Endothelial cell of umbilical vein (primary cell): Measurements from ENCODE around the gene SHMT1. TPM values are rescaled to one million over a fixed set of nuclear protein-coding genes. Genes with fewer than 3 reads are reported as not detected.

Experiments used
- BruUV-seq: library from RNA; stranded (reverse); fragments of 400-500 nt; replicated peaks from 2 replicates; lab custom pipeline; 2021; lab: Mats Ljungman, UMichigan
- CTCF ChIA-PET: fragments of 300-600, 350-600 bp; sonication (Branson Sonifier 250); formaldehyde crosslinking; loops from one replicate; lab custom pipeline; 2021; ENCODE audit warnings: antibody characterized with exemption, inconsistent platforms; lab: Charles Lee
- POLR2A ChIA-PET: fragments of 300-600, 350-600 bp; sonication (Branson Sonifier 250); formaldehyde crosslinking; loops from one replicate; lab custom pipeline; 2021; ENCODE audit warnings: antibody characterized with exemption, inconsistent platforms; lab: Charles Lee
- DNase-seq: peaks from one replicate; pipeline ENCODE4 v3.0.0-alpha.2; 2011; ENCODE audit warnings: low read depth, low spot score
- FAIRE-seq: peaks from 2 replicates; lab custom pipeline; 2011; peaks lifted over from hg19 to GRCh38; lab: Jason Lieb, UNC
- H2AFZ ChIP-seq: 2 replicates; pipeline ENCODE4 v1.6.0; 2012; ENCODE audit warnings: low read depth, low read length, control low read depth, inconsistent platforms
- H3K27ac ChIP-seq: 2 replicates; pipeline ENCODE4 v1.5.1; 2011; ENCODE audit warnings: low read depth, mild to moderate bottlenecking, control low read depth, low read length, moderate library complexity; ENCODE audit not compliant: insufficient read depth
- H3K27me3 ChIP-seq, 2 experiments: 2 replicates each; pipeline versions ENCODE4 v1.6.0 to v1.6.1; 2011; ENCODE audit warnings: low read length in 2 of 2, mixed read lengths in 1 of 2; ENCODE audit not compliant: control insufficient read depth in 2 of 2, insufficient read depth in 2 of 2
- H3K36me3 ChIP-seq, 2 experiments: 2 replicates in 1 of 2; 3 replicates in 1 of 2; pipeline ENCODE4 v1.5.1; 2011; ENCODE audit warnings: low read length in 2 of 2, mild to moderate bottlenecking in 1 of 2, moderate library complexity in 1 of 2; ENCODE audit not compliant: control insufficient read depth in 2 of 2, insufficient read depth in 2 of 2; ENCODE audit errors: extremely low read depth in 1 of 2
- H3K4me1 ChIP-seq: 3 replicates; pipeline ENCODE4 v1.5.1; 2011; ENCODE audit warnings: mild to moderate bottlenecking, low read length; ENCODE audit not compliant: control insufficient read depth, insufficient read depth; ENCODE audit errors: extremely low read depth
- H3K4me2 ChIP-seq: 2 replicates; pipeline ENCODE4 v1.6.1; 2011; ENCODE audit warnings: low read length, control low read depth, mixed read lengths; ENCODE audit not compliant: insufficient read depth
- H3K4me3 ChIP-seq, 3 experiments: fragments of 200-600 bp in 1 of 3; sonication (generic), shearing (Covaris generic) in 1 of 3; replicated peaks in 1 of 3; 2 replicates each; pipeline ENCODE4 v1.5.1; 2011 to 2016; ENCODE audit warnings: control low read depth in 3 of 3, low read length in 3 of 3, mild to moderate bottlenecking in 2 of 3, inconsistent platforms in 1 of 3, low read depth in 1 of 3, moderate library complexity in 1 of 3; ENCODE audit not compliant: insufficient read depth in 1 of 3
- H3K79me2 ChIP-seq: 2 replicates; pipeline ENCODE4 v1.6.0; 2012; ENCODE audit warnings: low read length, inconsistent platforms; ENCODE audit not compliant: control insufficient read depth, insufficient read depth
- H3K9ac ChIP-seq: replicated peaks from 2 replicates; pipeline ENCODE3; 2011; ENCODE audit warnings: low read length, control low read depth; ENCODE audit not compliant: insufficient read depth; ENCODE audit errors: extremely low read depth
- H3K9me1 ChIP-seq: replicated peaks from 3 replicates; pipeline ENCODE4 v1.6.0; 2011; ENCODE audit warnings: mild to moderate bottlenecking, low read length; ENCODE audit not compliant: control insufficient read depth, insufficient read depth; ENCODE audit errors: extremely low read depth
- H3K9me3 ChIP-seq: replicated peaks from 2 replicates; pipeline ENCODE4 v1.5.1; 2012; ENCODE audit warnings: low read length, inconsistent platforms; ENCODE audit not compliant: control insufficient read depth, insufficient read depth
- H4K20me1 ChIP-seq: replicated peaks from 2 replicates; pipeline ENCODE3; 2011; ENCODE audit warnings: mild to moderate bottlenecking, low read length; ENCODE audit not compliant: control insufficient read depth, insufficient read depth; ENCODE audit errors: extremely low read depth
- CTCF ChIP-seq, 2 donors: IDR thresholded peaks; 1 replicate in 1 of 2; 2 replicates in 1 of 2; pipeline ENCODE4 v1.5.1; 2011; ENCODE audit warnings: low read length in 2 of 2, mild to moderate bottlenecking in 2 of 2, moderate library complexity in 2 of 2, control low read depth in 1 of 2, inconsistent platforms in 1 of 2, low read depth in 1 of 2; ENCODE audit not compliant: insufficient read depth in 1 of 2; ENCODE audit errors: extremely low read depth in 1 of 2
- EZH2 ChIP-seq: IDR thresholded peaks from 2 replicates; pipeline ENCODE4 v1.6.1; 2012; ENCODE audit warnings: borderline replicate concordance, low read depth, mild to moderate bottlenecking, moderate library complexity, low read length, inconsistent platforms; ENCODE audit not compliant: severe bottlenecking
- FOS ChIP-seq: IDR thresholded peaks from 2 replicates; pipeline ENCODE4 v1.6.1; 2011; ENCODE audit warnings: mild to moderate bottlenecking, low read length, moderate library complexity, borderline replicate concordance; ENCODE audit not compliant: insufficient read depth
- GATA2 ChIP-seq: IDR thresholded peaks from 2 replicates; pipeline ENCODE4 v1.7.0; 2011; ENCODE audit warnings: low read depth, mild to moderate bottlenecking, moderate library complexity, mixed read lengths, low read length; ENCODE audit not compliant: insufficient read length, insufficient read depth
- JUN ChIP-seq: IDR thresholded peaks from 2 replicates; pipeline ENCODE4 v1.6.1; 2011; ENCODE audit warnings: borderline replicate concordance, low read depth; ENCODE audit not compliant: insufficient read length, insufficient read depth
- MYC ChIP-seq: IDR thresholded peaks from one replicate; pipeline ENCODE4 v1.6.1; 2011; ENCODE audit warnings: mild to moderate bottlenecking, low read depth, low read length
- POLR2A ChIP-seq: IDR thresholded peaks from 2 replicates; pipeline ENCODE4 v1.6.1; 2012; ENCODE audit warnings: low read depth, mild to moderate bottlenecking, control low read depth, low read length
- POLR2AphosphoS5 ChIP-seq: IDR thresholded peaks from 2 replicates; pipeline ENCODE4 v1.6.1; 2012; ENCODE audit warnings: low read depth, mild to moderate bottlenecking, control low read depth, low read length, moderate library complexity; ENCODE audit not compliant: insufficient read depth
- dilution Hi-C: fragments of 300-500 bp; cut with MboI; formaldehyde crosslinking; loops from one replicate; pipeline ENCODE4 v1.15.0; 2019; ENCODE audit warnings: low sequenced_read_pairs; ENCODE audit not compliant: extremely low pct_ligation_motif_present
- intact Hi-C: fragments of 100-400 bp; cut with micrococcal nuclease; formaldehyde crosslinking; loops from one replicate; pipeline ENCODE4 v1.10.0; 2022
- polyA plus RNA-seq, 4 experiments: library from polyadenylated mRNA; depleted of rRNA in 3 of 4; stranded (reverse) in 3 of 4; unstranded in 1 of 4; fragments of >200 nt; gene quantifications; 2 replicates each; pipeline versions ENCODE4 v1.2.1 to v1.2.3, GENCODE V29; 2011 to 2012; ENCODE audit warnings: missing spikeins in 1 of 4
- total RNA-seq: library from RNA; stranded (reverse); gene quantifications from 2 replicates; pipeline ENCODE4 v1.2.3, GENCODE V29; 2021
- TF ChIP-seq, protein P1 (sequence below): IDR thresholded peaks from 2 replicates; pipeline ENCODE4 v1.6.1; 2011; ENCODE audit not compliant: insufficient read depth, insufficient read length

Gene SHMT1
- total and polyA plus RNA-seq, 2 donors (not counting 3 experiments of a cell fraction or from before 2014, with no cell fraction given): 18.9 to 27.6 TPM

DNA sequence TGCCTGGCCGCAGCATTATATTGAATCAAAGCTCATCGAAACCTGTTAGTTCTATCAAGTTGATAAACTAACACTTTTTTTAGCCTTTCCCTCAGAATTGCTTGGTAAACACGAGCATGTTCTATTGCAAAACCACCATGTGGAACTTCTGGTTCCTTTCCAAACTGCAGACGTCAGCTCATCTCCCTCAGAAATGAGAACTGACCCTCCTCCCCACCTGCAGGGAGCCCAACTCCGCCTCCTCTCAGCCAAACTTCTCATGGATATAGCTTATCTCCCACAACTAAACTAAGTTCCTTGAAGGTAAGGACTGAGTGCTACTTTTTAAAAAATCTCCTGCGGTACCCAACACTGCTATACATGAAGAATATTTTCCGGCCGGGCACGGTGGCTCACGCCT is 6.7 kb downstream of the SHMT1 start:
- ChIA-PET POLR2A (no interaction called here), CTCF (interaction anchor here (1.3 kb wide), 1 partner anchor 17 kb away, joined by 3 read pairs; no protein-coding TSS in a partner anchor)
- Histone ChIP-seq H3K79me2 (no peaks in the 10 kb centered on the region), H3K9me3 (no peaks in the 10 kb centered on the region), H3K4me3 (no peak overlapping the region), H3K4me1 (no peaks in the 10 kb centered on the region), H2AFZ (no peak overlapping the region), H3K9me1 (no peaks in the 10 kb centered on the region), H3K27ac (no peak overlapping the region), H4K20me1 (no peaks in the 10 kb centered on the region), H3K36me3 (no peaks in the 10 kb centered on the region), H3K4me2 (no peak overlapping the region), H3K9ac (no peak overlapping the region), H3K27me3 (no peaks in the 10 kb centered on the region)
- intact Hi-C loops: no loop called here
- no TSS peak for BruUV-seq
- no peak for TF ChIP-seq CTCF (IDR thresholded peaks at IDR 0.05; ENCODE audit: extremely low read depth in 1 of 2, insufficient read depth in 1 of 2, low read depth in 1 of 2, low read length in 2 of 2)
- TF ChIP-seq EZH2: no peak
- TF ChIP-seq POLR2A: no peak
- no peak for TF ChIP-seq FOS
- no peak for TF ChIP-seq POLR2AphosphoS5
- TF ChIP-seq GATA2: no peak
- no peak for TF ChIP-seq MYC
- TF ChIP-seq, protein P1, sequence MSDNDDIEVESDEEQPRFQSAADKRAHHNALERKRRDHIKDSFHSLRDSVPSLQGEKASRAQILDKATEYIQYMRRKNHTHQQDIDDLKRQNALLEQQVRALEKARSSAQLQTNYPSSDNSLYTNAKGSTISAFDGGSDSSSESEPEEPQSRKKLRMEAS: no peak
- TF ChIP-seq JUN: no peak
- FAIRE-seq (no peak), DNase-seq (no peak)
- dilution Hi-C loops: no loop called here
